PC-3 (cell line): ENCODE results near the gene LDLR. TPM values are rescaled to one million over a fixed set of nuclear protein-coding genes. Genes with fewer than 3 reads are reported as not detected.
"Not testable (repeated sequence)": the region's sequence is repeated elsewhere in the genome, so short reads cannot be mapped to it uniquely, and the experiment has no call there.

Experiments
- ATAC-seq: fragments of 200-7000 bp; cut with Tn5 transposase; 2 replicates; pipeline ENCODE4 v1.9.1; 2020; ENCODE audit warnings: mild to moderate bottlenecking, moderate library complexity
- BruUV-seq: library from RNA; stranded (reverse); fragments of 400-500 nt; replicated peaks from 2 replicates; lab custom pipeline; 2021; lab: Mats Ljungman, UMichigan
- CTCF ChIA-PET: fragments of 300-600 bp; sonication (Branson Sonifier 250); formaldehyde crosslinking; loops from one replicate; lab custom pipeline; 2022; ENCODE audit warnings: antibody characterized with exemption; lab: Charles Lee
- POLR2A ChIA-PET: fragments of 300-600 bp; sonication (Branson Sonifier 250); formaldehyde crosslinking; loops from one replicate; lab custom pipeline; 2022; ENCODE audit warnings: antibody characterized with exemption; ENCODE audit not compliant: unreplicated experiment; lab: Charles Lee
- DNase-seq: peaks from one replicate; pipeline ENCODE4 v3.0.0-alpha.2; 2015
- H2AFZ ChIP-seq: fragments of 300-600 bp; sonication (generic); 2 replicates; pipeline ENCODE4 v1.6.0; 2016; ENCODE audit warnings: antibody characterized with exemption, low read length
- H3F3A ChIP-seq: fragments of 300-600 bp; sonication (generic); one replicate; pipeline ENCODE4 v1.6.0; 2017; ENCODE audit warnings: antibody characterized with exemption, low read length, control low read depth, mild to moderate bottlenecking; ENCODE audit not compliant: unreplicated experiment
- H3K27ac ChIP-seq: fragments of 300-600 bp; sonication (generic); 2 replicates; pipeline ENCODE4 v1.5.1; 2016; ENCODE audit warnings: mild to moderate bottlenecking, low read length
- H3K27me3 ChIP-seq: fragments of 300-600 bp; sonication (generic); 2 replicates; pipeline ENCODE4 v1.6.1; 2016; ENCODE audit warnings: low read length, mixed read lengths
- H3K36me3 ChIP-seq: fragments of 300-600 bp; sonication (generic); 2 replicates; pipeline ENCODE4 v1.6.1; 2016; ENCODE audit warnings: low read depth, mixed run types, low read length, mixed read lengths
- H3K4me1 ChIP-seq: fragments of 300-600 bp; sonication (generic); 2 replicates; pipeline ENCODE4 v1.5.1; 2016; ENCODE audit warnings: low read length; ENCODE audit not compliant: insufficient read depth
- H3K4me2 ChIP-seq: fragments of 300-600 bp; sonication (generic); 2 replicates; pipeline ENCODE4 v1.6.0; 2016; ENCODE audit warnings: low read length
- H3K4me3 ChIP-seq: fragments of 300-600 bp; sonication (generic); 2 replicates; pipeline ENCODE4 v1.5.1; 2016; ENCODE audit warnings: mild to moderate bottlenecking, low read length, mixed read lengths
- H3K79me2 ChIP-seq: fragments of 300-600 bp; sonication (generic); 2 replicates; pipeline ENCODE4 v1.6.1; 2017; ENCODE audit warnings: low read length, mixed read lengths
- H3K9ac ChIP-seq: fragments of 300-600 bp; sonication (generic); 2 replicates; pipeline ENCODE4 v1.6.0; 2016; ENCODE audit warnings: mild to moderate bottlenecking, low read length
- H3K9me2 ChIP-seq: fragments of 300-600 bp; sonication (generic); replicated peaks from 2 replicates; pipeline ENCODE4 v1.6.1; 2016; ENCODE audit warnings: mixed run types, low read length, mixed read lengths
- H3K9me3 ChIP-seq: fragments of 300-600 bp; sonication (generic); 2 replicates; pipeline ENCODE4 v1.6.1; 2016; ENCODE audit warnings: low read length, mixed read lengths
- H4K20me1 ChIP-seq: fragments of 300-600 bp; sonication (generic); 2 replicates; pipeline ENCODE4 v1.6.1; 2016; ENCODE audit warnings: low read length, mixed read lengths
- CTCF ChIP-seq: fragments of 300-600 bp; sonication (generic); conservative IDR thresholded peaks from 2 replicates; pipeline ENCODE4 v1.5.1; 2017; ENCODE audit warnings: antibody characterized with exemption, low read depth, mild to moderate bottlenecking, low read length
- EZH2 ChIP-seq: fragments of 300-600 bp; sonication (generic); IDR thresholded peaks from one replicate; pipeline ENCODE4 v1.6.1; 2017; ENCODE audit warnings: antibody characterized with exemption, mild to moderate bottlenecking, low read length; ENCODE audit not compliant: unreplicated experiment
- EZH2phosphoT487 ChIP-seq: fragments of 300-600 bp; sonication (generic); IDR thresholded peaks from 2 replicates; pipeline ENCODE4 v1.6.1; 2018; ENCODE audit warnings: mild to moderate bottlenecking, antibody characterized with exemption, low read length, borderline replicate concordance
- intact Hi-C: fragments of 100-400 bp; cut with micrococcal nuclease; formaldehyde crosslinking; loops from 2 replicates; pipeline ENCODE4 v1.9.0; 2023
- total RNA-seq: library from RNA; depleted of rRNA; stranded (reverse); fragments of >200 nt; gene quantifications from 2 replicates; pipeline ENCODE4 v1.2.3, GENCODE V29; 2014

LDLR gene
- total RNA-seq, 1 experiment from 2014 or later: 302 TPM

- POLR2A ChIA-PET: no interaction called here
These were observed 13.7 kb downstream of the LDLR start for GRCh38 chr19:11102944-11103343.

GRCh38 chr19:11103667-11104066, 14.4 kb downstream of the LDLR start:
- H3K79me2 ChIP-seq: peaks cover 45% of the 10 kb centered on the region
- H3K4me3 ChIP-seq, H3K27me3 ChIP-seq, CTCF ChIA-PET, intact Hi-C loops, DNase-seq, H3K4me1 ChIP-seq, H3K4me2 ChIP-seq, H3K9me3 ChIP-seq, H2AFZ ChIP-seq, H3F3A ChIP-seq, H3K27ac ChIP-seq, ATAC-seq, H3K9ac ChIP-seq, H3K9me2 ChIP-seq: not testable (repeated sequence)
- POLR2A ChIA-PET: interaction anchor here (0.6 kb wide), 1 partner anchor 9 kb away, joined by 7 read pairs; no protein-coding TSS in a partner anchor
- H4K20me1 ChIP-seq: peaks cover 67% of the 10 kb centered on the region
- TSS peak; percentile 15 for BruUV-seq
- H3K36me3 ChIP-seq: peaks cover 85% of the 10 kb centered on the region

More at GRCh38 chr19:11102944-11103343, 13.7 kb downstream of the LDLR start:
- intact Hi-C loops: no loop called here
- ATAC-seq: no peak
- Histone ChIP-seq H3K9me2 (no peaks in the 10 kb centered on the region), H3K9me3 (no peaks in the 10 kb centered on the region), H3K27ac (no peak overlapping the region), H3K79me2 (peaks cover 52% of the 10 kb centered on the region), H3F3A (no peaks in the 10 kb centered on the region), H3K9ac (no peak overlapping the region), H3K27me3 (no peaks in the 10 kb centered on the region), H3K36me3 (peaks cover 82% of the 10 kb centered on the region), H2AFZ (no peak overlapping the region), H4K20me1 (peaks cover 74% of the 10 kb centered on the region), H3K4me3 (no peak overlapping the region), H3K4me2 (no peak overlapping the region), H3K4me1 (no peaks in the 10 kb centered on the region)
- TF ChIP-seq EZH2phosphoT487 (no peak), EZH2 (no peak), CTCF (no peak)
- no peak for DNase-seq
- BruUV-seq: no TSS peak
- CTCF ChIA-PET: no interaction called here

GRCh38 chr19:11105014-11105636, 15.9 kb downstream of the LDLR start:
- ChIA-PET POLR2A (no interaction called here), CTCF (no interaction called here)
- Histone ChIP-seq H3K4me1 (no peaks in the 10 kb centered on the region), H3F3A (no peaks in the 10 kb centered on the region), H3K79me2 (peaks cover 34% of the 10 kb centered on the region), H4K20me1 (peaks cover 54% of the 10 kb centered on the region), H3K36me3 (peaks cover 85% of the 10 kb centered on the region), H3K4me2 (no peak overlapping the region), H2AFZ (no peak overlapping the region), H3K27me3 (no peaks in the 10 kb centered on the region), H3K9me2 (no peaks in the 10 kb centered on the region), H3K9ac (no peak overlapping the region), H3K27ac (no peak overlapping the region), H3K9me3 (no peaks in the 10 kb centered on the region), H3K4me3 (no peak overlapping the region)
- no peak for TF ChIP-seq CTCF
- no peak for TF ChIP-seq EZH2
- ATAC-seq: no peak
- DNase-seq: no peak
- intact Hi-C loops: no loop called here
- TSS peak; percentile 9 for BruUV-seq
